GM18526 (cell line): Measurements from ENCODE around the gene B3GNT8.
A peak's percentile ranks its signal among the peaks of the same experiment; 100 is the strongest.

ENCODE experiments used
- POLR2A ChIP-seq: IDR thresholded peaks from 3 replicates; pipeline ENCODE4 v1.6.1; 2011; ENCODE audit not compliant: insufficient read length; ENCODE audit errors: extremely low read depth

B3GNT8 gene

DNA sequence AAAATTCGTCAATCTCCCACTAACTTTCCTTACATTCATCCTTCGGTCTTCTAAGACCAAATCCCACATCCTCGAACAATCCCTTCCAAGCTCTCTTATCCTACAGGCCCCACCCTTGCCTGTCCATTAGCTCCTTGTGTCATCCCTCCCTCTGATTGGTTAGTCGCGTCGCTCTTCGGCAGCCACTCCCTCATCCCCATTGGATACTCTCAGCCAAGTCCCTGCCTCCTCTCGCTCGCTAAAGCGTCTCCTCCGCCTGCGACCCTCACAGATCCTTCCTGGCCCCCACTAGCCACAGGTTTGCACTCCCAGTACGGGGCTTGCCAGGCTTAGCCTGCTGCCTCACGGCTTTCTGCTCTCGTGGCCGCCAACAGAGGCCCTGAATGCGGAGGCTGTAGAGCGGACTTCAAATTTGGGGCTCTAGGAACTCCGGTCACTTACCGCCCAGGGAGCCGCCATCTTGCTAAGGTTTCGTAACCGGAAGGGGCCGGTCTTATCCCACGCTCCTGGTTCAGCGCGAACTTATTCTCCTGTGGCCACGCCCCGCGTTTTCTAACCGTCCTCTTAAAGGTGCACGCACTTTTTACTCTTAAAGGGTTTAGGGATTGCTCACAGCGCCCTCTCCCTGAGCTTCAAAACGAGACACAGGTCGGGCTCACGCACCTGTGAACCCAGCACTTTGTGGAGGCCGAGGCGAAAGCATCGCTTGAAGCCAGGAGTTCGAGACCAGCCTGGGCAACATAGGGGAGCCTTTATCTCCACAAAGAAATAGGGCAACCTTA, 12.5 kb upstream of the B3GNT8 start, which contains the start of gene DMAC2:
Gene DMAC2, minus strand, starts transcription at position 472 of the 782 bp plus-strand sequence. Its CDS starts 13 bp downstream, at position 459.
- peak; percentile 71 for TF ChIP-seq POLR2A

GRCh38 chr19:41437944-41438574, 10.9 kb upstream of the B3GNT8 start:
- TF ChIP-seq POLR2A, result no peak

- no peak for TF ChIP-seq POLR2A
These were observed 9.4 kb upstream of the B3GNT8 start for GRCh38 chr19:41436674-41436951.

DNA sequence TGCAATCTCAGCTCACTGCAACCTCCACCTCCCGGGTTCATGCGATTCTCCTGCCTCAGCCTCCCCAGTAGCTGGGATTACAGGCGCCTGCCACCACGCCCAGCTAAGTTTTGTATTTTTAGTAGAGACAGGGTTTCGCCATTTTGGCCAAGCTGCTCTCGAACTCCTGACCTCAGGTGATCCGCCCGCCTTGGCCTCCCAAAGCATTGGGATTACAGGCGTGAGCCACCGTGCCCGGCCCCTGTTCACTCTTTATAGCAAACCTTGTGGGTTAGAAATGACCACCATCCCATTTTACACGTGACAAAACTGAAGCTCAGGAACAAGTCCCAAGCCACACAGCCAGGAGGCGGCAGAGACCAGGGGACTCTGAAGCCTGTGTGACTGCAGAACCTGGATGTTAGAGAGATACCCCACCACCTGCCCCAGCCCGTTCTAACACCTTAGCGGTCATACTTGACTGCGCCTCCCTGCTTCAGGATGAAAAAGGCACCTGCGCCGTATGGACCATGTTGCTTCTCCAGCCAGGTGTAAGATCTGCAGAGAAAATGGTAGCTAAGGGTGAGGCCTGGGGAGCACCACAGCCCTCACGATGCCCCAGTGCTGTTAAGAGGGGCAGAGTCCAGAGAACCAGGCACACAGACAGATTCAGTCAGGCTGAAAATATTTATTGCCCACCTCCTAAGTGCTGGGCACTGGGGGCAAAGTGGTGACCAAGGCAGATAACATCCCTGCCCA, 8.9 kb upstream of the B3GNT8 start:
- no peak for TF ChIP-seq POLR2A

DNA sequence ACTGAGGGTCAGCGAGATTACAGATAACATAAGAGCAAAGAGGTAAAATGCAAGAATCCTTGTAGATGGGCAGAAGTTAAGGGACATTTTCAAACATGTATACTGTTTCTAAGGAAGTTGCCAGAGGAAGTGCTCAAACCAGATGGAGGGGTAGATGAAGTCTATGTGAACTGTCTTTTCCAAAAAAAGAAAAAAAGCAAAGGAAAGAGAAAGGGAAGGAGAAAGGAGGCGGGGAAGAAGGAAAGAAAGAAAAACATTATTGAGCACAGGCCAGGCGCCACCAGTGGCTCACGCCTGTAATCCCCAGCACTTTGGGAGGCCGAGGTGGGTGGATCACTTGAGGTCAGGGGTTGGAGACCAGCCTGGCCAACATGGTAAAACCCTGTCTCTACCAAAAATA, 7.3 kb upstream of the B3GNT8 start:
- TF ChIP-seq POLR2A, result no peak

GRCh38 chr19:41433171-41433570, 6.0 kb upstream of the B3GNT8 start:
- TF ChIP-seq POLR2A, result no peak

DNA sequence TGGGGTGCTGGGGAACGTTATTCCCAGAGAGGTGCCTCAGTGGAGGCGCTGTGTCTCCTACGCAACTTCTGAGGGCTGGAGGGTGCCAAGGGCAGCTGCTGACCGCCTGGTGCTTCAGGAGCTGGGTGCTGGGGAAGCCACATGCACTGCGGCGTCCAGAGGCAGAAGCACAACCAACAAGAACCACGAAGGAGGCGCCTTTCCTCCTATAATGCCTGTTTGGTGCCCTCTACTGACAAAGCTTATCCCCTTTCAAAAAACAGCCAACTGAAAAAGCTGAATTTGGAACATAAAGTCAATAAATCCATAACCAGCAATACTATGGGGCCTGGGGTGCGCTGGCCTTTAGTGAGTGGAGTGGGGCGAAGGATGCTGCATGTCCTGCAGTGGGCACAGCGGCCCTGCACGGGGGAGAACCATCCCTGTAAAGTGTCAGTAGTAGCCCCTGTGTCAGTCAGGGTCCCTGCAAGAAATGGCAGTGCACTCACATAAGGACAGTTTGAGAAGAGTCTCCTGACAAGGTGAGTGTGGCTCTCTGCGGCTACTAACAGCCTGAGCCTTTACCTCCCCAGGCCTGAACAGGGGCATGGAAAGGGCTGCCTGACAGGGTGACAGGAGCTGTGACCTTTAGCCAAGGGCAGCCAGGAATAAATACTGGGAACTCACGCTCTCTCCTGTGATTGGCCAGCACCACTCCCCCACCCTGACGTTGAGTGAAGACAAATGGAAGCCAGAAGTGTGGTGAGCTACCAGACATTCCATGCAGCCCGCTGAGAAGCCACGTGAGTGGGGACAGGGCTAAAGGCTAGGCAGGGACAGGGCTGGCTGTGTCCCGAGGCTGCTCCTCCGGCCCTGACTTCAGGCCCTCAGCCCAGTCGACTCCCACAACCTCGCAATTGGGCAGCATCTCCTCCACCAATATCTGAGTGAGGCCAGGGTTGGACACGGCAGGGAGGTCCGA, 4.5 kb upstream of the B3GNT8 start:
- no peak for TF ChIP-seq POLR2A

DNA sequence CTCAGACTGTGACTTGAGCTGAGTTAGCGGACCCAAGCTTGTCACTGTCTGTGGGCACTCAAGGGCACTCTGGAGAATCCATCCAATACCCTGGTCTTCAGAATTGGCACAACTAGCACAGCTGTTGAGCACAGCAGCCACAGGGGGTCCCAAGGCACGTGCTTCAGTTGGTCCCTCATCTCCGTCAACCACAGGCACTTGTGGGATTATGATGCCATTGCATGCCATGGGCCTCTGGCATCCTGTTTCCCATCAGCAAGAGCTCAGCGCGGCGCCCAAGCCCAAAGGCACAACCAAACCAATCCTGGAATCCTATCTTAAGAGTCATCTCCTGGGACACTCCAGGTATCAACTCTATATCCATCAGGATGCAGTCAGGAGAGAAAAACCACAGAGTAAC, 3.7 kb upstream of the B3GNT8 start:
- TF ChIP-seq POLR2A, result no peak

- TF ChIP-seq POLR2A, result no peak
These were observed 1.3 kb upstream of the B3GNT8 start for GRCh38 chr19:41428481-41428859.

GRCh38 chr19:41427647-41428480, 690 bp upstream of the B3GNT8 start:
- no peak for TF ChIP-seq POLR2A

DNA sequence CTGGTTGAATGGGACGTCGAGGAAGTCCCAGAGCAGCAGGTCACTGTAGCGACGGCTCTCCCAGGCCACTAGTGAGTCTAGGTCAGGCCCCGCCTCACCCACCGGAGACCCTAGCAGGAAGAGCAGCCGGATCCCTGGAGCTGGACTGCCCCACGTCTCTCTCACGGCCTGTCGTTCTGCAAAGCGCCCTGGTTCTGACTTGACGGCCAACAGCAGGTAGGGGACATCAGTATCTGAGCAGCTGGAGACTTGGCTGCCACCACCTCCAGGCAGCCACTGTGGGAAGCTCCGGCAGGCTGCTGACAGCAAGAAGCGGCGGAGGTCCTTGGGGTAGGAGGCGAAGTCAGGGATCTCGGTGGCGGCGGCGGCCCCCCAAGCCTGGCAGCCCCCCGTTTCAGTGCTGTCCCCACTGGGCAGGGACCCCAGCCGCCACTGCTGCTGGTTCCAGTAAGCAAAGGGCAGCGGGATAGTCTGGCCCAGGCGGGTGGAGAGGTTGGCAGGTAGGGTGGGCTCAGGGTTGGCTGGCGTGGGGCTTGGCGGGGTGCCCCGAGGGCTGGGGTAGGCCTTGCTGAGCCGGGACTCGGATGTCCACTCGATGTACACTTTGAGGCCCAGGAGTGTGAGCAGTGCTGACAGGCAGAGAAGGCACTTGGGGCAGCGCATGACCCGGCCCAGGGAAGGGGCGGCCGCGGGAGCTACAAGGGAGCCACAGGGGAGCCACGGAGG, 895 bp downstream of the B3GNT8 start:
- no peak for TF ChIP-seq POLR2A

DNA sequence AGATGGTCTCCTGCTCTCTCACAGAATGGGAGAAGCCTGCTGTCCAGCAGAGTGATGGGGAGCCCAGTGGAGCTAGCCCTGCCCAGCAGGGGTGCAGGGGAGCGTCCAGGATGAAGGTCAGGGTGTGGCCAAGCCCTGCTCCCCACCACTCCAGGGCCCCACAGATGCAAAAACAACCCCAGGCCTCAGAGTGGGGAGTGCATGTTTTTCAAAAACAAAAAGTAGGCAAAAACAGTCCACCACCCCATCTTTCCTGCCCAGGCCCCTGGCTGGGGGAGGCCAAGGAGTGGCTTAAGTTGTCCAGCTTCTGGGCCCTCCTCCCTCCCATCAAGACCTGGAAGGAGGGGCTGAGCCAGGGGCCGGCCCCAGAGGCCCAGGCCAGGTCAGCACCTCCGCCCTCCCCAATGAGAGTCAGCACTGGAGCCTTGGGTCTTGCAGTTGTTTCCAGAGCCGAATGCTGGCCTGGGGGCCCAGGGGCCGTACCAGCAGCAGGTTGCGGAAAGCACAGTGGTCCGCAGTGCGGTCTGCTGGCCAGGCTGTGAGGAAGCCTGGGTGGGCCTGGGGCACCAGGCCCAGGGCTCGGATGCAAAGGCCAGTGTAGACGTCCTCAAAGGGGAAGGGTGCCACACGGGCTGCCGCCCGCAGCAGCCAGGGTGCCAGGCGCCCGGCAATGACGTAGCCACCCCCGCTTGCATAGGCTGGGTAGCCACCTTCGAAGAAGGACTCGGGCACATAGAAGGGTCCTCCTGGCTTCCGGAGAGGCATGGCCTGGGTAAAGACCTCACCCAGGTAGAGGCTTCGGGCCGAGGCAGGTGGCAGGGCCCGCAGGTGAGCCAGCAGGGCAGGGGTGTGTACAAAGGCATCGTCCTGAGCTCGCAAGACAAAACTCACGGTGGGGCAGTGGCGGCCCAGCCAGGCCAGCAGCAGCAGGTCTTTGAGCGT, 1.7 kb downstream of the B3GNT8 start:
- no peak for TF ChIP-seq POLR2A
